Fibroblast of lung (primary cell): ENCODE data around the gene POLD3. TPM values are rescaled to one million over a fixed set of nuclear protein-coding genes. Genes with fewer than 3 reads are reported as not detected.
A peak's percentile ranks its signal among the peaks of the same experiment; 100 is the strongest.

ENCODE experiments used
- DNase-seq, 2 donors: peaks; one replicate each; pipeline versions ENCODE4 v3.0.0 to v3.0.0-alpha.2; 2010; ENCODE audit warnings: low read depth in 2 of 2
- H2AFZ ChIP-seq: 2 replicates; pipeline ENCODE4 v1.5.1; 2012; ENCODE audit warnings: low read length, control low read depth, inconsistent platforms
- H3K27ac ChIP-seq: 2 replicates; pipeline ENCODE4 v1.5.1; 2011; ENCODE audit warnings: low read length, control low read depth; ENCODE audit not compliant: insufficient read depth
- H3K27me3 ChIP-seq: 2 replicates; pipeline ENCODE4 v1.5.1; 2011; ENCODE audit warnings: mild to moderate bottlenecking, low read length; ENCODE audit not compliant: control insufficient read depth, insufficient read depth
- H3K36me3 ChIP-seq: 2 replicates; pipeline ENCODE4 v1.5.1; 2011; ENCODE audit warnings: low read length; ENCODE audit not compliant: control insufficient read depth, insufficient read depth
- H3K4me1 ChIP-seq: 2 replicates; pipeline ENCODE4 v1.5.1; 2011; ENCODE audit warnings: low read length; ENCODE audit not compliant: control insufficient read depth, insufficient read depth; ENCODE audit errors: extremely low read depth
- H3K4me2 ChIP-seq: 2 replicates; pipeline ENCODE4 v1.5.1; 2011; ENCODE audit warnings: low read length, control low read depth; ENCODE audit not compliant: insufficient read depth; ENCODE audit errors: extremely low read depth
- H3K4me3 ChIP-seq, 4 experiments: fragments of 200-600 bp in 1 of 4; sonication (generic) in 1 of 4; replicated peaks in 1 of 4; 2 replicates each; pipeline ENCODE4 v1.5.1; 2011 to 2016; ENCODE audit warnings: low read length in 4 of 4, low read depth in 3 of 4, mild to moderate bottlenecking in 3 of 4, control low read depth in 2 of 4, inconsistent platforms in 1 of 4, mixed read lengths in 1 of 4; ENCODE audit not compliant: insufficient read depth in 1 of 4; ENCODE audit errors: control extremely low read depth in 1 of 4
- H3K79me2 ChIP-seq: 2 replicates; pipeline ENCODE4 v1.5.1; 2012; ENCODE audit warnings: mild to moderate bottlenecking, low read length, inconsistent platforms; ENCODE audit not compliant: control insufficient read depth, insufficient read depth
- H3K9ac ChIP-seq: 2 replicates; pipeline ENCODE4 v1.5.1; 2011; ENCODE audit warnings: mild to moderate bottlenecking, low read length, control low read depth; ENCODE audit not compliant: insufficient read depth
- H3K9me3 ChIP-seq: 2 replicates; pipeline ENCODE4 v1.5.1; 2012; ENCODE audit warnings: low read depth, low read length; ENCODE audit not compliant: control insufficient read depth, insufficient read depth
- H4K20me1 ChIP-seq: 2 replicates; pipeline ENCODE4 v1.5.1; 2011; ENCODE audit warnings: low read length; ENCODE audit not compliant: control insufficient read depth, insufficient read depth; ENCODE audit errors: extremely low read depth
- CTCF ChIP-seq, 2 donors: IDR thresholded peaks in 1 of 2; conservative IDR thresholded peaks in 1 of 2; 1 replicate in 1 of 2; 2 replicates in 1 of 2; pipeline ENCODE4 v1.5.1; 2011 to 2012; ENCODE audit warnings: low read length in 2 of 2, control low read depth in 1 of 2, inconsistent platforms in 1 of 2, low read depth in 1 of 2, mild to moderate bottlenecking in 1 of 2
- EZH2 ChIP-seq: IDR thresholded peaks from 2 replicates; pipeline ENCODE4 v1.5.1; 2012; ENCODE audit warnings: low read length, control low read depth, mild to moderate bottlenecking; ENCODE audit errors: missing control alignments
- polyA plus RNA-seq, 2 donors: library from polyadenylated mRNA; depleted of rRNA in 1 of 2; stranded (reverse) in 1 of 2; unstranded in 1 of 2; fragments of >200 nt; gene quantifications; 2 replicates each; pipeline ENCODE4 v1.2.1, GENCODE V29; 2011 to 2012; ENCODE audit warnings: missing spikeins in 1 of 2
- total RNA-seq: library from RNA; depleted of rRNA; stranded (reverse); fragments of >200 nt; gene quantifications from 2 replicates; pipeline ENCODE4 v1.2.1, GENCODE V29; 2014

POLD3 gene
- total and polyA plus RNA-seq, 2 donors (not counting 1 experiment from before 2014, with no cell fraction given), result 9.1 to 13.7 TPM

- Histone ChIP-seq H2AFZ (peak overlapping the region; percentile 6), H3K27ac (peak overlapping the region; percentile 86), H3K27me3 (no peaks in the 10 kb centered on the region), H3K9me3 (no peaks in the 10 kb centered on the region), H3K9ac (peak overlapping the region; percentile 20), H4K20me1 (no peaks in the 10 kb centered on the region), H3K4me1 (peaks cover 18% of the 10 kb centered on the region), H3K36me3 (no peaks in the 10 kb centered on the region), H3K79me2 (no peaks in the 10 kb centered on the region), H3K4me2 (peak overlapping the region; percentile 9), H3K4me3 (no peak overlapping the region)
- DNase-seq, result peak; percentile 97
- TF ChIP-seq EZH2 (no peak), CTCF (conservative IDR thresholded peaks at IDR 0.05 in 1 of 2, IDR thresholded peaks at IDR 0.05 in 1 of 2; ENCODE audit: low read depth in 1 of 2, low read length in 2 of 2) (no peak)
Measured at GRCh38 chr11:74672956-74673692, 80.7 kb downstream of the POLD3 start.

GRCh38 chr11:74673693-74674360, 81.4 kb downstream of the POLD3 start:
- no peak for TF ChIP-seq CTCF (conservative IDR thresholded peaks at IDR 0.05 in 1 of 2, IDR thresholded peaks at IDR 0.05 in 1 of 2; ENCODE audit: low read depth in 1 of 2, low read length in 2 of 2)
- no peak for TF ChIP-seq EZH2
- Histone ChIP-seq H3K4me1 (peaks cover 18% of the 10 kb centered on the region), H3K36me3 (no peaks in the 10 kb centered on the region), H3K4me3 (no peak overlapping the region), H2AFZ (no peak overlapping the region), H4K20me1 (no peaks in the 10 kb centered on the region), H3K79me2 (no peaks in the 10 kb centered on the region), H3K27ac (peak overlapping the region; percentile 86), H3K9me3 (no peaks in the 10 kb centered on the region), H3K4me2 (peak overlapping the region; percentile 1), H3K9ac (no peak overlapping the region), H3K27me3 (no peaks in the 10 kb centered on the region)
- no peak for DNase-seq

GRCh38 chr11:74675761-74676160, 83.4 kb downstream of the POLD3 start:
- H3K4me3 ChIP-seq, result no peak overlapping the region
- DNase-seq, result no peak
- no peak for TF ChIP-seq EZH2
- TF ChIP-seq CTCF (conservative IDR thresholded peaks at IDR 0.05 in 1 of 2, IDR thresholded peaks at IDR 0.05 in 1 of 2; ENCODE audit: low read depth in 1 of 2, low read length in 2 of 2), result no peak
- no peaks in the 10 kb centered on the region for H4K20me1 ChIP-seq
- H3K79me2 ChIP-seq, result no peaks in the 10 kb centered on the region
- peaks cover 18% of the 10 kb centered on the region for H3K4me1 ChIP-seq
- no peak overlapping the region for H2AFZ ChIP-seq
- H3K9me3 ChIP-seq, result no peaks in the 10 kb centered on the region
- no peak overlapping the region for H3K27ac ChIP-seq
- H3K27me3 ChIP-seq, result no peaks in the 10 kb centered on the region
- H3K9ac ChIP-seq, result no peak overlapping the region
- H3K4me2 ChIP-seq, result no peak overlapping the region
- H3K36me3 ChIP-seq, result no peaks in the 10 kb centered on the region
